ENCODE data around the gene CMSS1. TPM values are rescaled to one million over a fixed set of nuclear protein-coding genes. Genes with fewer than 3 reads are reported as not detected.

Gene CMSS1
- total RNA-seq, 1 donor from 2014 or later = 41.1 TPM

DNA sequence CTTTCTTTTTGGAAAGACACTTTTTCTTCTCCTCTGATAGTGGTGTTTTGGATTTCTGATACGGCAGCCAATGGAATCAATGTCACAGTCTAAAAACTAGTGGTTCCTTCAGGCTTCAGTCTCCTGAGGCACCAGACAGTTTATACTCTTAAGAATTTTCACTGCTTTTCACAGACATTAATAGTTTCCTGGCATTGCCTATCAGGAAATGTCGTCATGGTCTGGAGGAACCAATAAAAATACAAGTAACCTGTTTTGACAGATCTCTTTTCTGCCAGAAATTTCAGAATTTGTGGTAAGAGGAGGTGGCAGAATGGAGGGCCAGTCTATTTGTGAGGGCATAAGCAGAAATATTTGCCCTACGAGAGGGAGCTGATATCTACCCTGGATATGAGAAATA, 251.8 kb downstream of the CMSS1 start:
- DNase-seq (no peak), ATAC-seq (ENCODE audit: low read depth) (no peak)
- intact Hi-C loops (cut with micrococcal nuclease) = loop anchor here (1.0 to 5.0 kb wide), 4 partner anchors 19 to 333 kb away; partner anchors contain the start of genes LNP1 and TOMM70
- Mint-ChIP-seq H3K36me3 (ENCODE audit: low read depth) (no peaks in the 10 kb centered on the region), H3K9me3 (no peaks in the 10 kb centered on the region), H3K4me1 (peaks cover 44% of the 10 kb centered on the region), H3K4me3 (no peak overlapping the region), H3K27me3 (no peaks in the 10 kb centered on the region), H3K27ac (no peak overlapping the region)
- POLR2A ChIA-PET = interaction anchor here (1.0 to 1.7 kb wide), 3 partner anchors 22 to 192 kb away, joined by 4 to 5 read pairs (median 5); partner anchors contain the start of gene TBC1D23
- CTCF ChIA-PET = interaction anchor here (0.7 to 3.0 kb wide), 20 partner anchors 9 to 520 kb away, joined by 3 to 47 read pairs (median 4); no protein-coding TSS in a partner anchor
- TF ChIP-seq, protein P1, sequence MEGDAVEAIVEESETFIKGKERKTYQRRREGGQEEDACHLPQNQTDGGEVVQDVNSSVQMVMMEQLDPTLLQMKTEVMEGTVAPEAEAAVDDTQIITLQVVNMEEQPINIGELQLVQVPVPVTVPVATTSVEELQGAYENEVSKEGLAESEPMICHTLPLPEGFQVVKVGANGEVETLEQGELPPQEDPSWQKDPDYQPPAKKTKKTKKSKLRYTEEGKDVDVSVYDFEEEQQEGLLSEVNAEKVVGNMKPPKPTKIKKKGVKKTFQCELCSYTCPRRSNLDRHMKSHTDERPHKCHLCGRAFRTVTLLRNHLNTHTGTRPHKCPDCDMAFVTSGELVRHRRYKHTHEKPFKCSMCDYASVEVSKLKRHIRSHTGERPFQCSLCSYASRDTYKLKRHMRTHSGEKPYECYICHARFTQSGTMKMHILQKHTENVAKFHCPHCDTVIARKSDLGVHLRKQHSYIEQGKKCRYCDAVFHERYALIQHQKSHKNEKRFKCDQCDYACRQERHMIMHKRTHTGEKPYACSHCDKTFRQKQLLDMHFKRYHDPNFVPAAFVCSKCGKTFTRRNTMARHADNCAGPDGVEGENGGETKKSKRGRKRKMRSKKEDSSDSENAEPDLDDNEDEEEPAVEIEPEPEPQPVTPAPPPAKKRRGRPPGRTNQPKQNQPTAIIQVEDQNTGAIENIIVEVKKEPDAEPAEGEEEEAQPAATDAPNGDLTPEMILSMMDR (IDR thresholded peaks at IDR 0.05) = no peak

- peak; percentile 53 for ATAC-seq (ENCODE audit: low read depth)
- peak overlapping the region; percentile 42 for H3K27ac Mint-ChIP-seq
- intact Hi-C loops (cut with micrococcal nuclease) = no loop called here
Measured at GRCh38 chr3:100072326-100073048, 254.8 kb downstream of the CMSS1 start.

DNA sequence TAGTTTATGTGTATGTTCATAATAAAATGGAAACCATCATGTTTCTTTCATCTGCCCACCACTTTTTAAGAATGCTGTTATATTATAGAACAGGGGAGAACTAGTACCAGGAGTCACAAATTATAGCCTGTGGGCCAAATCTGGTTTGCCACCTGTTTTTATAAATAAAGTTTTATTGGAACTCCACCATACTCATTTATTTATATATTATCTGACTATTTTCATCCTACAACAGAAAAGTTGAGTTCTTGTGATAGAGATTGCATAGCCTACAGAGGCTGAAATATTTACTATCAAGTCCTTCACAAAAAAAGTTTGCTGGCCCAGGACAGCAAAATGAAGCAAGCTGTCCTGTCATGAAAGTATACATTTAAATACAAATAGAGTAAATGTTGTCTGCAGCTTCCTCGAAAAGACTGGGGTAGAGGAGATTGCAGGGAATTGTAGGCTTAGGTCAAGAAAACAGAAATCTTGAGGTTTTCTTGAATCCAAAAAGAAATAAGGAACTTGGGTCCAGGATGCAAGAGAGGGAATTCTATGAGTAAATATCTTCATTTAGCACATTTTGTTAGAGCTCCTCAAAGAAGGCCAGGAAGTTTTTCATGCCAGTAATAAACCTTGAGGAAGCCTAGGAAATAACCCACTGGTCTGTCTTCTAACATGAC, 255.5 kb downstream of the CMSS1 start:
- H3K27ac Mint-ChIP-seq = peak overlapping the region; percentile 86
- no peaks in the 10 kb centered on the region for H3K27me3 Mint-ChIP-seq
- H3K36me3 Mint-ChIP-seq (ENCODE audit: low read depth) = no peaks in the 10 kb centered on the region
- DNase-seq (no peak), ATAC-seq (ENCODE audit: low read depth) (no peak)
- H3K4me1 Mint-ChIP-seq = peaks cover 44% of the 10 kb centered on the region
- TF ChIP-seq, protein P1 (IDR thresholded peaks at IDR 0.05) = no peak
- POLR2A ChIA-PET = interaction anchor here (0.8 to 2.0 kb wide), 4 partner anchors 11 to 188 kb away, joined by 3 to 9 read pairs (median 5); partner anchors contain the start of gene TBC1D23
- intact Hi-C loops (cut with micrococcal nuclease) = no loop called here
- H3K9me3 Mint-ChIP-seq = no peaks in the 10 kb centered on the region
- CTCF ChIA-PET = interaction anchor here (0.6 to 3.8 kb wide), 5 partner anchors 25 to 255 kb away, joined by 3 to 16 read pairs (median 4); partner anchors contain the start of gene CMSS1
- H3K4me3 Mint-ChIP-seq = peak overlapping the region; percentile 81

More at GRCh38 chr3:100072326-100073048, 254.8 kb downstream of the CMSS1 start:
- Mint-ChIP-seq H3K9me3 (no peaks in the 10 kb centered on the region), H3K4me3 (peak overlapping the region; percentile 56), H3K27me3 (no peaks in the 10 kb centered on the region), H3K4me1 (peaks cover 44% of the 10 kb centered on the region), H3K36me3 (ENCODE audit: low read depth) (no peaks in the 10 kb centered on the region)
- ChIA-PET CTCF (interaction anchor here (1.6 to 3.8 kb wide), 2 partner anchors 25 to 182 kb away, joined by 4 to 16 read pairs; no protein-coding TSS in a partner anchor), POLR2A (interaction anchor here (0.6 to 1.0 kb wide), 2 partner anchors 12 to 135 kb away, joined by 3 read pairs; no protein-coding TSS in a partner anchor)
- no peak for DNase-seq
- TF ChIP-seq, protein P1 (IDR thresholded peaks at IDR 0.05) = no peak

DNA sequence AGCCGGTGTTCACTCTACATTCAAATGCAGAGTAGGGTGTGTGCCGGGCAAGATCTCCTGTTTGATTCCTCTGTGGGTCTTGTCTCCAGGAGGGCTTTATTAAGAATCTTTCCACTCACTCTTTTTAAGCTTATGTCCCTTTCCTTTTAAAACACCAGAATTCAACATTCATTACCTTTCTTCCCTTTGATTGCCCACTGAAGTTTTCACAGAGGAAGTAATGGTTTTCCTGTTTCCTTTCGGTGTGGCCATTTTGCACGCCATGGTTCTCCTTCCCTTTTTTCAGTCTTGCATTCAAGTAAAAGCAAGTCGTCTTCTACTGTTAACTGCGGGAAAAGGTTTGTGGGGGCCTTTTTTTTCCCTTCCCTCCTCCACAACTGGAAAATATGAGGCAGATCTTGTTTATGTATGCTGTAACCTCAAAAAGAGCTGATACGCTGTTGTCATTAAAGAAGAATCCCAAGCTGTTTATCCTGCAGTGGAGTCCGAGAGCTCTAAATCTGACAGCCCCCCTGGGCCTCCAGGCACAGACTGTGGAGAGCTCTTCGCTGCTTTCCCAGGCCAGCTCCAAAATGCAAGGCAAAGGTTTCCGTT, 256.1 kb downstream of the CMSS1 start:
- ChIA-PET CTCF (interaction anchor here (0.6 to 3.8 kb wide), 4 partner anchors 24 to 256 kb away, joined by 3 to 16 read pairs (median 4); partner anchors contain the start of gene CMSS1), POLR2A (interaction anchor here (0.6 to 2.0 kb wide), 6 partner anchors 10 to 187 kb away, joined by 3 to 9 read pairs (median 7); partner anchors contain the start of gene TBC1D23)
- no peaks in the 10 kb centered on the region for H3K27me3 Mint-ChIP-seq
- no peaks in the 10 kb centered on the region for H3K36me3 Mint-ChIP-seq (ENCODE audit: low read depth)
- TF ChIP-seq, protein P1 (IDR thresholded peaks at IDR 0.05) = no peak
- ATAC-seq (ENCODE audit: low read depth) (peak; percentile 11), DNase-seq (no peak)
- peaks cover 42% of the 10 kb centered on the region for H3K4me1 Mint-ChIP-seq
- intact Hi-C loops (cut with micrococcal nuclease) = no loop called here
- peak overlapping the region; percentile 86 for H3K27ac Mint-ChIP-seq
- H3K4me3 Mint-ChIP-seq = peak overlapping the region; percentile 81
- no peaks in the 10 kb centered on the region for H3K9me3 Mint-ChIP-seq

Data from activated B cell treated with CpG ODN at 0.5 μM for 24 hours (primary cell).